Neutrophil (primary cell): ENCODE results near the gene GTSF1L.

ENCODE experiments used
- H3K27ac ChIP-seq: fragments of 200-600 bp; sonication (generic); 2 replicates; pipeline ENCODE4 v1.5.1; 2016; ENCODE audit warnings: mild to moderate bottlenecking, moderate library complexity
- H3K27me3 ChIP-seq: fragments of 200-600 bp; sonication (generic); 2 replicates; pipeline ENCODE4 v1.6.0; 2016; ENCODE audit warnings: mild to moderate bottlenecking
- H3K36me3 ChIP-seq: fragments of 200-600 bp; sonication (generic); 2 replicates; pipeline ENCODE4 v1.5.1; 2017
- H3K4me1 ChIP-seq, 2 experiments: fragments of 200-600 bp in 1 of 2; sonication (generic) in 1 of 2; 1 replicate in 1 of 2; 2 replicates in 1 of 2; pipeline versions ENCODE4 v1.5.1 to v1.6.1; 2013 to 2016; ENCODE audit warnings: low read depth in 1 of 2, low read length in 1 of 2, mild to moderate bottlenecking in 1 of 2, moderate library complexity in 1 of 2; ENCODE audit not compliant: control insufficient read depth in 1 of 2, insufficient read depth in 1 of 2
- H3K4me3 ChIP-seq, 2 experiments: fragments of 200-600 bp in 1 of 2; sonication (generic) in 1 of 2; 1 replicate in 1 of 2; 2 replicates in 1 of 2; pipeline ENCODE4 v1.5.1; 2013 to 2016; ENCODE audit warnings: low read depth in 1 of 2, low read length in 1 of 2, mild to moderate bottlenecking in 1 of 2, moderate library complexity in 1 of 2
- H3K9me3 ChIP-seq: fragments of 200-600 bp; sonication (generic); 2 replicates; pipeline ENCODE4 v1.5.1; 2016
- CTCF ChIP-seq: fragments of 200-600 bp; sonication (generic); IDR thresholded peaks from 2 replicates; pipeline ENCODE4 v1.5.1; 2016; ENCODE audit warnings: antibody characterized with exemption

The GTSF1L gene

GRCh38 chr20:43702502-43702901, 24.3 kb downstream of the GTSF1L start:
- no peak overlapping the region for H3K4me3 ChIP-seq
- H3K27ac ChIP-seq: no peak overlapping the region
- no peak for TF ChIP-seq CTCF
- H3K9me3 ChIP-seq: no peaks in the 10 kb centered on the region
- peaks cover 40% of the 10 kb centered on the region for H3K36me3 ChIP-seq
- no peaks in the 10 kb centered on the region for H3K27me3 ChIP-seq
- no peaks in the 10 kb centered on the region for H3K4me1 ChIP-seq

GRCh38 chr20:43700627-43701026, 26.2 kb downstream of the GTSF1L start:
- H3K4me3 ChIP-seq: no peak overlapping the region

GRCh38 chr20:43699941-43700565, 26.7 kb downstream of the GTSF1L start:
- Histone ChIP-seq H3K9me3 (no peaks in the 10 kb centered on the region), H3K36me3 (peaks cover 37% of the 10 kb centered on the region), H3K27ac (no peak overlapping the region), H3K4me1 (no peaks in the 10 kb centered on the region), H3K4me3 (no peak overlapping the region), H3K27me3 (no peaks in the 10 kb centered on the region)
- TF ChIP-seq CTCF: no peak

More at GRCh38 chr20:43700627-43701026, 26.2 kb downstream of the GTSF1L start:
- no peaks in the 10 kb centered on the region for H3K27me3 ChIP-seq
- no peaks in the 10 kb centered on the region for H3K9me3 ChIP-seq
- no peaks in the 10 kb centered on the region for H3K4me1 ChIP-seq
- no peak overlapping the region for H3K27ac ChIP-seq
- peaks cover 40% of the 10 kb centered on the region for H3K36me3 ChIP-seq
- no peak for TF ChIP-seq CTCF

GRCh38 chr20:43695571-43695970, 31.2 kb downstream of the GTSF1L start:
- Histone ChIP-seq H3K4me3 (no peak overlapping the region), H3K27ac (no peak overlapping the region), H3K27me3 (no peaks in the 10 kb centered on the region), H3K36me3 (peaks cover 16% of the 10 kb centered on the region), H3K4me1 (no peaks in the 10 kb centered on the region), H3K9me3 (no peaks in the 10 kb centered on the region)
- TF ChIP-seq CTCF: no peak

GRCh38 chr20:43694763-43695162, 32.0 kb downstream of the GTSF1L start:
- no peak overlapping the region for H3K27ac ChIP-seq
- H3K4me1 ChIP-seq: no peaks in the 10 kb centered on the region
- no peaks in the 10 kb centered on the region for H3K9me3 ChIP-seq
- H3K36me3 ChIP-seq: peaks cover 14% of the 10 kb centered on the region
- H3K4me3 ChIP-seq: no peak overlapping the region
- no peaks in the 10 kb centered on the region for H3K27me3 ChIP-seq
- no peak for TF ChIP-seq CTCF
